Central memory CD4-positive, alpha-beta T cell (primary cell): ENCODE measurements around the gene KRTAP9-4.
"Not testable (repeated sequence)": the region's sequence is repeated elsewhere in the genome, so short reads cannot be mapped to it uniquely, and the experiment has no call there.

ENCODE experiments used
- DNase-seq: peaks from one replicate; pipeline ENCODE4 v3.0.0; 2022

KRTAP9-4 gene

DNA sequence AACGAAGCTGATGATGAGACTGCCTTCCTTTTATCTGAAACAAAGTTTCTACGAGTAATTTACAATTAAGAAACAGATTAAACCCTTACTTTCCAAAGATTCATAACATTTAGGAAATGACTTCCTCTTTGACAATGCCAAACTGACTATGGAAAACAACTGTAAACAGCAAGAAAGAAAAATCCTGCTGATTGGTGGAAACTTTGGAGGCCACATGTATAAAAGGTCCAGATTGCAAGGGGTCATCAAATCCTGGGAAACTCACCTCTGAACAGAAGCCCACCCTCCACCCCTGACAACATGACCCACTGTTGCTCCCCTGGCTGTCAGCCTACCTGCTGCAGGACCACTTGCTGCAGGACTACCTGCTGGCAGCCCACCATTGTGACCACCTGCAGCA is 15.6 kb downstream of the KRTAP9-4 start, which contains the start of gene KRTAP9-6:
KRTAP9-6 (plus strand) TSS at position 301 of the 400 bp plus-strand sequence; CDS start at position 301, 0 bp downstream.
- DNase-seq = no peak

DNA sequence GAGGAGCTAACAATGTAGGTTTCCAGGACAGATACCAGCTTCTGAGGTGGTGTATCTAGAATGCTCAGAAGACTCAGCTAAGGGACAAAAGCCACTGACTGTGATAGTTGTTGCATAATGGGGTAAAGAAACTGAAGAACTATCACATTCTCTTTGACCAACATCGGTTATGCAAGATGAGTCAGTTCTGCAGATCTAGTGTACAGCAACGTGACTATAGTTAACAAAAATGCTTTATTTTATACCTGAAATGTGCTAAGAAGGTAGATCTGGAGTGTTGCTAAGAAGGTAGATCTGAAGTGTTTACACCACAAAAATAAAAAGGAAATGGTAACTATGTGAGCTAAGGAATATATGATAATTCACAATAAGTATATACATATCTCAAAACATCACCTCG is 18.2 kb downstream of the KRTAP9-4 start:
- no peak for DNase-seq

DNA sequence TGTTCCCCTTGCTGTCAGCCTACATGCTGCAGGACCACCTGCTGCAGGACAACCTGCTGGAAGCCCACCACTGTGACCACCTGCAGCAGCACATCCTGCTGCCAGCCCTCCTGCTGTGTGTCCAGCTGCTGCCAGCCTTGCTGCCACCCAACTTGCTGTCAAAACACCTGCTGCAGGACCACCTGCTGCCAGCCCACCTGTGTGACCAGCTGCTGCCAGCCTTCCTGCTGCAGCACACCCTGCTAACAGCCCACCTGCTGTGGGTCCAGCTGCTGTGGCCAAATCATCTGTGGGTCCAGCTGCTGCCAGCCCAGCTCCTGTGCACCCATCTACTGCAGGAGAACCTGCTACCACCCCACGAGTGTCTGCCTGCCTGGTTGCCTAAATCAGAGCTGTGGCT is 21.8 kb downstream of the KRTAP9-4 start:
- not testable (repeated sequence) for DNase-seq

GRCh38 chr17:41271858-41272257 is 22.4 kb downstream of the KRTAP9-4 start:
- no peak for DNase-seq

GRCh38 chr17:41275648-41276190 is 26.2 kb downstream of the KRTAP9-4 start, which contains the start of gene KRTAP9-7:
Gene KRTAP9-7 (plus strand): TSS chr17:41275698. CDS start chr17:41275698, 0 bp downstream.
- not testable (repeated sequence) for DNase-seq

- DNase-seq = no peak
Observed at GRCh38 chr17:41278176-41278955, 28.9 kb downstream of the KRTAP9-4 start.

DNA sequence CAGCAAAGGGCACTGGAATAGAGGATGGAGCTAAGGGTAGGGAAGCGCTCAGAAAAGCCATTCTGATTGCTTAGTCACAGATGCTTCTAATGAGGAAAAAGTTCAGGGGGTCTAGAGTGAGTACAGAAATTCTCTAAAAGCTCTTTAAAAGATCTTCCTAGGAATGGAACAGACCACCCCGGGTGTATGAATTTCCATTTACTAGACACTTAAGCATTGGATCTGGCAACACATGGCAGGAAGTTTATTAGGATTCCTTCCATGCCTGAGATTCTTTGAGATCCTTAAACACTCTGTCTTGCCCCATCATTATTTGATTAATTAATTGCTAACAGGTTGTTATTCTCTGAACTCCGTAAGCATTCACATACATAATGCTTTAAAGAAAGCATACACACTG is 34.6 kb downstream of the KRTAP9-4 start:
- DNase-seq = no peak

- no peak for DNase-seq
Observed at GRCh38 chr17:41284546-41284945, 35.1 kb downstream of the KRTAP9-4 start.

DNA sequence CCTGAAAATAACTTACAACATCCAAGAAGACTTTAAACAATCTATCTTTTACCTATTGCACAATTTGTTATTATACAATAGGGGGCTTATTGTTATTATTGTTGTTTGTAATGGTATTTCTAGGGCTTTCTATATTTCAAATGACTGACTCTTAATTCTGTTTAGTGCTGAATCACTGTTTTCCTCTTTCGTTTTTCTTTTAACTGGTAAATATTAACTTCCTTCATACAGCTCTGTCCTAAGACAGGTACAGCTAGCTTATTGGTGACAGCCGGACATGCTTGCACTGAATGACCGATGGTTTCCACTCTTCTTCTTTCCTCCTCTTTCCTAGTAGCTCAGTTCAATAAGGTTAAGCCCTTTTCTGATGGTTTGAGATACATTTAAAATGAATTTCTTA is 37.6 kb downstream of the KRTAP9-4 start:
- no peak for DNase-seq

GRCh38 chr17:41294016-41294415 is 44.5 kb downstream of the KRTAP9-4 start:
- DNase-seq = no peak

DNA sequence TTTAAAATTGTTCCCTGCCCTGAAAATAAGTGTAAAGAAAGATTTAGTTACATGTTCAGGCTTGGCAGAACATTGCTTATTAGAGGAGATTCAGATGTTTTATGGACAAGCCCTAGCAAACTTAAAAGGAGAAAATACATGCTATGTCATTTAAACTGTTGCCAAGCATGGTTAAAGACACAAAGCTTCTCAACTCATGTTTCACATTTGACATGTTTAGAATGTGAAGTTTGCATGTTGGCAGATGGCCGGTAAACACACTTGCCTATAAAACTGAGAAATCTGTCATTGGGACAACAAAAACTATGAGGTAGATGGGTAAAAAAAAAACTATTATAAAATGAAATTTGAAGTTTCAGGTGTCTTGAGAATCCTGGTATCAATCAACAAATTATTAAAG is 47.4 kb downstream of the KRTAP9-4 start:
- no peak for DNase-seq

DNA sequence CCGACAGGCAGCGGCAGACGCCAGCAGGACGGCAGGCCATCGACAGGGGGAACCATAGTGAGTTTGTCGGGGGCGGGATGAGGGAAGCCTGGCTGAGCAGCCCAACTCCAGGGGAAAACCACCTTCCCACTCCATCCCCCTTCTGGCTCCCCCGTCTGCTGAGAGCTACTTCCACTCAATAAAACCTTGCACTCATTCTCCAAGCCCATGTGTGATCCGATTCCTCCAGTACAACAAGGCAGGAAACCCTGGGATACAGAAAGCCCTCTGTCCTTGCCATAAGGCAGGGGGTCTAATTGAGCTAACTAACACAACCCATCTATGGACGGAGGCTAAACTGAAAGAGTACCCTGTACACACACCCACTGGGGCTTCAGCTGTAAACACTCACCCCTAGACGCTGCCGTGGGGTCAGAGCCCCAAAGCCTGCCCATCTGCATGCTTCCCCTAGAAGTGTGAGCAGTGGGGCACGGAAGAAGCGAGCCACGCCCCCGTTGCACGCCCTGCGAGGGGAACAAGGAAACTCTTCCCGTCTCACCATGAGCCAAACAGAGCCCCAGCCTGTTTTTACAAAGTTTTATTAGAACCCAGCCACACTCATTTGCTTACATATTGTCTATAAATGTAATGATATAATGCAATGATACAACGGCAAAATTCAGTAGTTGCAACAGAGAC is 49.1 kb downstream of the KRTAP9-4 start:
- no peak for DNase-seq
